Endothelial cell of umbilical vein (primary cell): ENCODE data around the gene STIM1. TPM values are rescaled to one million over a fixed set of nuclear protein-coding genes. Genes with fewer than 3 reads are reported as not detected.

Experiments
- BruUV-seq: library from RNA; stranded (reverse); fragments of 400-500 nt; replicated peaks from 2 replicates; lab custom pipeline; 2021; lab: Mats Ljungman, UMichigan
- CTCF ChIA-PET: fragments of 300-600, 350-600 bp; sonication (Branson Sonifier 250); formaldehyde crosslinking; loops from one replicate; lab custom pipeline; 2021; ENCODE audit warnings: antibody characterized with exemption, inconsistent platforms; lab: Charles Lee
- POLR2A ChIA-PET: fragments of 300-600, 350-600 bp; sonication (Branson Sonifier 250); formaldehyde crosslinking; loops from one replicate; lab custom pipeline; 2021; ENCODE audit warnings: antibody characterized with exemption, inconsistent platforms; lab: Charles Lee
- DNase-seq: peaks from one replicate; pipeline ENCODE4 v3.0.0-alpha.2; 2011; ENCODE audit warnings: low read depth, low spot score
- FAIRE-seq: peaks from 2 replicates; lab custom pipeline; 2011; peaks lifted over from hg19 to GRCh38; lab: Jason Lieb, UNC
- H2AFZ ChIP-seq: 2 replicates; pipeline ENCODE4 v1.6.0; 2012; ENCODE audit warnings: low read depth, low read length, control low read depth, inconsistent platforms
- H3K27ac ChIP-seq: 2 replicates; pipeline ENCODE4 v1.5.1; 2011; ENCODE audit warnings: low read depth, mild to moderate bottlenecking, control low read depth, low read length, moderate library complexity; ENCODE audit not compliant: insufficient read depth
- H3K27me3 ChIP-seq, 2 experiments: 2 replicates each; pipeline versions ENCODE4 v1.6.0 to v1.6.1; 2011; ENCODE audit warnings: low read length in 2 of 2, mixed read lengths in 1 of 2; ENCODE audit not compliant: control insufficient read depth in 2 of 2, insufficient read depth in 2 of 2
- H3K36me3 ChIP-seq, 2 experiments: 2 replicates in 1 of 2; 3 replicates in 1 of 2; pipeline ENCODE4 v1.5.1; 2011; ENCODE audit warnings: low read length in 2 of 2, mild to moderate bottlenecking in 1 of 2, moderate library complexity in 1 of 2; ENCODE audit not compliant: control insufficient read depth in 2 of 2, insufficient read depth in 2 of 2; ENCODE audit errors: extremely low read depth in 1 of 2
- H3K4me1 ChIP-seq: 3 replicates; pipeline ENCODE4 v1.5.1; 2011; ENCODE audit warnings: mild to moderate bottlenecking, low read length; ENCODE audit not compliant: control insufficient read depth, insufficient read depth; ENCODE audit errors: extremely low read depth
- H3K4me2 ChIP-seq: 2 replicates; pipeline ENCODE4 v1.6.1; 2011; ENCODE audit warnings: low read length, control low read depth, mixed read lengths; ENCODE audit not compliant: insufficient read depth
- H3K4me3 ChIP-seq, 3 experiments: fragments of 200-600 bp in 1 of 3; sonication (generic), shearing (Covaris generic) in 1 of 3; replicated peaks in 1 of 3; 2 replicates each; pipeline ENCODE4 v1.5.1; 2011 to 2016; ENCODE audit warnings: control low read depth in 3 of 3, low read length in 3 of 3, mild to moderate bottlenecking in 2 of 3, inconsistent platforms in 1 of 3, low read depth in 1 of 3, moderate library complexity in 1 of 3; ENCODE audit not compliant: insufficient read depth in 1 of 3
- H3K79me2 ChIP-seq: 2 replicates; pipeline ENCODE4 v1.6.0; 2012; ENCODE audit warnings: low read length, inconsistent platforms; ENCODE audit not compliant: control insufficient read depth, insufficient read depth
- H3K9ac ChIP-seq: replicated peaks from 2 replicates; pipeline ENCODE3; 2011; ENCODE audit warnings: low read length, control low read depth; ENCODE audit not compliant: insufficient read depth; ENCODE audit errors: extremely low read depth
- H3K9me1 ChIP-seq: replicated peaks from 3 replicates; pipeline ENCODE4 v1.6.0; 2011; ENCODE audit warnings: mild to moderate bottlenecking, low read length; ENCODE audit not compliant: control insufficient read depth, insufficient read depth; ENCODE audit errors: extremely low read depth
- H3K9me3 ChIP-seq: replicated peaks from 2 replicates; pipeline ENCODE4 v1.5.1; 2012; ENCODE audit warnings: low read length, inconsistent platforms; ENCODE audit not compliant: control insufficient read depth, insufficient read depth
- H4K20me1 ChIP-seq: replicated peaks from 2 replicates; pipeline ENCODE3; 2011; ENCODE audit warnings: mild to moderate bottlenecking, low read length; ENCODE audit not compliant: control insufficient read depth, insufficient read depth; ENCODE audit errors: extremely low read depth
- EZH2 ChIP-seq: IDR thresholded peaks from 2 replicates; pipeline ENCODE4 v1.6.1; 2012; ENCODE audit warnings: borderline replicate concordance, low read depth, mild to moderate bottlenecking, moderate library complexity, low read length, inconsistent platforms; ENCODE audit not compliant: severe bottlenecking
- FOS ChIP-seq: IDR thresholded peaks from 2 replicates; pipeline ENCODE4 v1.6.1; 2011; ENCODE audit warnings: mild to moderate bottlenecking, low read length, moderate library complexity, borderline replicate concordance; ENCODE audit not compliant: insufficient read depth
- GATA2 ChIP-seq: IDR thresholded peaks from 2 replicates; pipeline ENCODE4 v1.7.0; 2011; ENCODE audit warnings: low read depth, mild to moderate bottlenecking, moderate library complexity, mixed read lengths, low read length; ENCODE audit not compliant: insufficient read length, insufficient read depth
- JUN ChIP-seq: IDR thresholded peaks from 2 replicates; pipeline ENCODE4 v1.6.1; 2011; ENCODE audit warnings: borderline replicate concordance, low read depth; ENCODE audit not compliant: insufficient read length, insufficient read depth
- MYC ChIP-seq: IDR thresholded peaks from one replicate; pipeline ENCODE4 v1.6.1; 2011; ENCODE audit warnings: mild to moderate bottlenecking, low read depth, low read length
- POLR2A ChIP-seq: IDR thresholded peaks from 2 replicates; pipeline ENCODE4 v1.6.1; 2012; ENCODE audit warnings: low read depth, mild to moderate bottlenecking, control low read depth, low read length
- POLR2AphosphoS5 ChIP-seq: IDR thresholded peaks from 2 replicates; pipeline ENCODE4 v1.6.1; 2012; ENCODE audit warnings: low read depth, mild to moderate bottlenecking, control low read depth, low read length, moderate library complexity; ENCODE audit not compliant: insufficient read depth
- dilution Hi-C: fragments of 300-500 bp; cut with MboI; formaldehyde crosslinking; loops from one replicate; pipeline ENCODE4 v1.15.0; 2019; ENCODE audit warnings: low sequenced_read_pairs; ENCODE audit not compliant: extremely low pct_ligation_motif_present
- intact Hi-C: fragments of 100-400 bp; cut with micrococcal nuclease; formaldehyde crosslinking; loops from one replicate; pipeline ENCODE4 v1.10.0; 2022
- polyA plus RNA-seq, 4 experiments: library from polyadenylated mRNA; depleted of rRNA in 3 of 4; stranded (reverse) in 3 of 4; unstranded in 1 of 4; fragments of >200 nt; gene quantifications; 2 replicates each; pipeline versions ENCODE4 v1.2.1 to v1.2.3, GENCODE V29; 2011 to 2012; ENCODE audit warnings: missing spikeins in 1 of 4
- total RNA-seq: library from RNA; stranded (reverse); gene quantifications from 2 replicates; pipeline ENCODE4 v1.2.3, GENCODE V29; 2021
- TF ChIP-seq, protein P1 (sequence below): IDR thresholded peaks from 2 replicates; pipeline ENCODE4 v1.6.1; 2011; ENCODE audit not compliant: insufficient read depth, insufficient read length
- TF ChIP-seq, protein P2 (sequence below), 2 donors: IDR thresholded peaks; 1 replicate in 1 of 2; 2 replicates in 1 of 2; pipeline ENCODE4 v1.5.1; 2011; ENCODE audit warnings: low read length in 2 of 2, mild to moderate bottlenecking in 2 of 2, moderate library complexity in 2 of 2, control low read depth in 1 of 2, inconsistent platforms in 1 of 2, low read depth in 1 of 2; ENCODE audit not compliant: insufficient read depth in 1 of 2; ENCODE audit errors: extremely low read depth in 1 of 2

The STIM1 gene
- total and polyA plus RNA-seq, 2 donors (not counting 3 experiments of a cell fraction or from before 2014, with no cell fraction given) = 32.7 to 33.4 TPM

DNA sequence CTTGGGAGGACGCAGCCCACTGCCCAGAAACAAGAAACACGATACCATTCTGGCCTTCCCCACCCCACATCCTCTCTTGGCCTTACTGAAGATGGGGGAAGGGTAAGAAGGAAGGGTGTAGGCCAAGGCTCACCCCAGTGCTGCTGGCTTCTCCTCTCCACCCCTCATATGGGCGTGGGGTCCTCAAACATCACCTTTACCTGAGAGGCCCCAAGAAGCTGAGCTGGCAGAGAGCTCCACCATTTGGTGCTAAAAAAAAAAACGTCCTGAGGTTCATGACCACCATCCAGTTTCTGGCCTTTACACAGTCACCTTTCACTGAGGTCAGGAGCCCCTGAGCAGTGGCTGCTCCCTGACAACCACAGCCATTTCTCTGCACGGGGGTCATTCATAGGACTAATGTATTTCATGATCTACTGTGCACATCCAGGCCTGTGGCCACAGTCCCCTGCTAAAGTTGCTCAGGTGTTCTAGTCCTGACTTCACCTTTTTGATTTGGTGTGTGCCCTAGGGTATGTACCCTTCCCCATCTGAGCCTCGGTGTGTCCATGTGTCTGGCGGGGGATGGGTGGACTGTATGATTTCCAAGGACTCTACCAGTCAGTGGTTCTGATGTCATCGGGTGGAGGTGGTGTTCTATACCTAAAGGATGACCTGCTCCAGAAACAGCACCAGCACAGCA is 29.9 kb upstream of the STIM1 start:
- Histone ChIP-seq H3K4me2 (no peak overlapping the region), H2AFZ (no peak overlapping the region), H3K9me3 (no peaks in the 10 kb centered on the region), H3K9me1 (no peaks in the 10 kb centered on the region), H3K27ac (no peak overlapping the region), H3K27me3 (no peaks in the 10 kb centered on the region), H3K9ac (no peak overlapping the region), H3K4me3 (no peak overlapping the region), H3K79me2 (peaks cover 4% of the 10 kb centered on the region), H4K20me1 (no peaks in the 10 kb centered on the region), H3K4me1 (no peaks in the 10 kb centered on the region), H3K36me3 (peaks cover 4 to 20% of the 10 kb centered on the region in 2 experiments)
- no peak for DNase-seq
- no peak for FAIRE-seq
- TF ChIP-seq JUN (no peak), MYC (no peak), GATA2 (no peak), POLR2AphosphoS5 (no peak), EZH2 (no peak), FOS (no peak), POLR2A (no peak)
- TF ChIP-seq, protein P1, sequence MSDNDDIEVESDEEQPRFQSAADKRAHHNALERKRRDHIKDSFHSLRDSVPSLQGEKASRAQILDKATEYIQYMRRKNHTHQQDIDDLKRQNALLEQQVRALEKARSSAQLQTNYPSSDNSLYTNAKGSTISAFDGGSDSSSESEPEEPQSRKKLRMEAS = no peak
- TF ChIP-seq, protein P2, sequence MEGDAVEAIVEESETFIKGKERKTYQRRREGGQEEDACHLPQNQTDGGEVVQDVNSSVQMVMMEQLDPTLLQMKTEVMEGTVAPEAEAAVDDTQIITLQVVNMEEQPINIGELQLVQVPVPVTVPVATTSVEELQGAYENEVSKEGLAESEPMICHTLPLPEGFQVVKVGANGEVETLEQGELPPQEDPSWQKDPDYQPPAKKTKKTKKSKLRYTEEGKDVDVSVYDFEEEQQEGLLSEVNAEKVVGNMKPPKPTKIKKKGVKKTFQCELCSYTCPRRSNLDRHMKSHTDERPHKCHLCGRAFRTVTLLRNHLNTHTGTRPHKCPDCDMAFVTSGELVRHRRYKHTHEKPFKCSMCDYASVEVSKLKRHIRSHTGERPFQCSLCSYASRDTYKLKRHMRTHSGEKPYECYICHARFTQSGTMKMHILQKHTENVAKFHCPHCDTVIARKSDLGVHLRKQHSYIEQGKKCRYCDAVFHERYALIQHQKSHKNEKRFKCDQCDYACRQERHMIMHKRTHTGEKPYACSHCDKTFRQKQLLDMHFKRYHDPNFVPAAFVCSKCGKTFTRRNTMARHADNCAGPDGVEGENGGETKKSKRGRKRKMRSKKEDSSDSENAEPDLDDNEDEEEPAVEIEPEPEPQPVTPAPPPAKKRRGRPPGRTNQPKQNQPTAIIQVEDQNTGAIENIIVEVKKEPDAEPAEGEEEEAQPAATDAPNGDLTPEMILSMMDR (IDR thresholded peaks at IDR 0.05; ENCODE audit: extremely low read depth in 1 of 2, insufficient read depth in 1 of 2, low read depth in 1 of 2, low read length in 2 of 2) = no peak
- CTCF ChIA-PET = interaction anchor here (0.6 to 1.4 kb wide), 8 partner anchors 10 to 248 kb away, joined by 3 to 7 read pairs (median 4); no protein-coding TSS in a partner anchor
- no TSS peak for BruUV-seq
- POLR2A ChIA-PET = no interaction called here
- dilution Hi-C loops = no loop called here
- intact Hi-C loops = no loop called here
